Activated gamma-delta T cell (primary cell): ENCODE measurements around the gene FAM170B.
A peak's percentile ranks its signal among the peaks of the same experiment; 100 is the strongest.

Experiments used
- DNase-seq: peaks from one replicate; lab custom pipeline; 2025; lab: John Stamatoyannopoulos, UW

The FAM170B gene

GRCh38 chr10:49123981-49124950 lies 9.6 kb downstream of the FAM170B start:
- DNase-seq = no peak

GRCh38 chr10:49120911-49121310 lies 12.9 kb downstream of the FAM170B start:
- no peak for DNase-seq

GRCh38 chr10:49119746-49120145 lies 14.1 kb downstream of the FAM170B start:
- DNase-seq = no peak

DNA sequence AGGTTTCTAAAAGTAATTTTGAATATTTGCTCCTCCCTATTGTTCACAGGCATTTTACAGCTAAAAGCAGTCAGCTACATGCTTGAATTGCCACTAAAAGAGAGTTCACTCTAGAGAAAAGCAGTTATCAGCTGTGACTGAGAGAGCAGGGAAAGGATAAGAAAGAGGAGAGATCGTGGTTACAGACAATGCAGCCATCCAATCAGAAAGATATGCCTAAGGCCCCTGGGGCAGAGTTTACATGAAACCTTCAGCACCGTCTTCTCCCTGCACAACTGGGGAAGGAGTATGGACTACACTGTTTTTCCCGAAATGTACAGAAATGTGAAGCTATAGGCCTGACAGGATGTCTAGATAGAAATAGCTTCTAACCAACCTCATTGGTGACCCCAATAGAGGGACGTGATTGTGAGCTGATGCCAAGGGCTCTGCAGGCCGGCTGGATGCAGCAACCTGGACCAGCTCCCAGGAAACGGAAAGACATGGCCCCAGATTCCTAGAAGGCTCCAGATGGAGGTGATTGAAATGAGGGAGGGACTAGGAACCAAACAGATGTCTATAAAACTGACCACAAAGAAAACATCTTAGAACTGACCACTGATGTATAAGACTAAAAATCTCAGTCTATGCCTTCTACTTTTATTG lies 15.3 kb downstream of the FAM170B start:
- no peak for DNase-seq

DNA sequence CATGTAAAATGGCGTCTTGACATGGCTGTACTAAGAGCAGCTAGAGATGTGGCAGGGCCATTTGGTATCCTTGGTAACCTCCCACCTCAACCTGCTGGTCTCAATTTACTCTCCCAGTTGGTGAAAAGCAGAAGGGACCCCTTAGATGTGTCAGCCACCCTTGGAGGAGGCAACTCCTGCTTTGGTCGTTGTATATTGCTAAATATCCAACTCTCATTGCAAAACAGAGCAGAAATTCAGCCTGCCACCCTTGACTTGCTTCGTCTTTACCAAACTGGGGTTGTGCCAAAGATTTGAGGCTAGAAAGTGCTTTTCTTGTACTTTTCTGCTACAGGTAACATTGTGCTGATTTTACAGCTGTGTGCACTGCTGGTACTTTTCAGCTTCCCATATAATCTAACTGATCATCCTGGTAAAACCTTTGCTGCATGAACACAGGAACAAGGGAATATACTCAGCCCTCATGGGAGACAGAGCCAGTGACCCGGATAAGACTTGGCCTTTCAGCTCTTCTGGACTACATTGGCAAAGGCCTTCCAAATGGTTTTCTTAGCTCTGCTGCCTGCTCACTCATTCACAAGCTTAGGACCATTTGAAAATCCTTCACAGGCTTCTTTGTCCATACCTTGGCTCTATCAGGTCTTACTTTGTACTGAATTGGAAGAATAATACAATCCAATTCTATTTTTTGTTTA lies 16.3 kb downstream of the FAM170B start:
- no peak for DNase-seq

DNA sequence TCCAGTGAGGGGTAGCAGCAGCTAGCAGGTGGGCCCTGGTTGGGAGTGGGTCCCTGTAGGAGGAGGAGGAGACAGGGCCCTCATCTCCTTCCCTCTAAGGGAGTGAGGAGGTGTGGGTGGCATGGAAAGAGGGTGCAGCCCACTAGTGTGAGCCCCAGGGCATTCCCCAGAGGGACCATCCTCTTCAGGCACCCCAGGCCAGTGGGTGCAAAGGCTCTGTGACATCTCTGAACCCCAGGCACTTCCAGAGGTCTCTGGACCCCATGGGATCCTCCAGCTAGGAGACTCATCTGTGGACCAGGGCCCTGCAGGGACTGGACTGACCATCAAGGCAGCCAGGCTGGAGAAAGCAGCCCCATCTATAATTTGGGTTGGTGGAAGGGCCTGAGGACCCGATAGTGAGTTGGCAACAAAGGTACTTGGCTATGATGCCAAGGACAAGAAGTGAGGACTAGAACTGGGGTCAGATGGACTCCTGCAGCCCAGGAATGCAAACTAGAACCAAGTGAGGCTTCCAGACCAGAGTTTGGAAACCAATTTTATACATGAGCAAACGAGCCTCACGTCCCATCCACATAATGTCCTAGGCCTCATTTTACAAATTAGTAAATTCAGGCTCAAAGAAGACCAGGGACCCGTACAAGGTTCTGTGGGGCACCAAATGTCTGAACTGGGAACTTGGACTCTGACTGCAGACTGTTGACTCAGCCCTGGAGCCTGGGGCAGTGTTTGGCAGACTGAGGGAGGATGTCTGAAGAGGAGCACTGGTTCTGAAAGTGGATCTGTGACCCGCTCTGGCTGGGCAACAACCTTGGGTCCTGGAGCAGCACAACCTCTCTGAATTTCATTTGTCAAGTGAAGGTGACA lies 17.1 kb downstream of the FAM170B start:
- no peak for DNase-seq

GRCh38 chr10:49115796-49116508 lies 17.9 kb downstream of the FAM170B start:
- DNase-seq = no peak

DNA sequence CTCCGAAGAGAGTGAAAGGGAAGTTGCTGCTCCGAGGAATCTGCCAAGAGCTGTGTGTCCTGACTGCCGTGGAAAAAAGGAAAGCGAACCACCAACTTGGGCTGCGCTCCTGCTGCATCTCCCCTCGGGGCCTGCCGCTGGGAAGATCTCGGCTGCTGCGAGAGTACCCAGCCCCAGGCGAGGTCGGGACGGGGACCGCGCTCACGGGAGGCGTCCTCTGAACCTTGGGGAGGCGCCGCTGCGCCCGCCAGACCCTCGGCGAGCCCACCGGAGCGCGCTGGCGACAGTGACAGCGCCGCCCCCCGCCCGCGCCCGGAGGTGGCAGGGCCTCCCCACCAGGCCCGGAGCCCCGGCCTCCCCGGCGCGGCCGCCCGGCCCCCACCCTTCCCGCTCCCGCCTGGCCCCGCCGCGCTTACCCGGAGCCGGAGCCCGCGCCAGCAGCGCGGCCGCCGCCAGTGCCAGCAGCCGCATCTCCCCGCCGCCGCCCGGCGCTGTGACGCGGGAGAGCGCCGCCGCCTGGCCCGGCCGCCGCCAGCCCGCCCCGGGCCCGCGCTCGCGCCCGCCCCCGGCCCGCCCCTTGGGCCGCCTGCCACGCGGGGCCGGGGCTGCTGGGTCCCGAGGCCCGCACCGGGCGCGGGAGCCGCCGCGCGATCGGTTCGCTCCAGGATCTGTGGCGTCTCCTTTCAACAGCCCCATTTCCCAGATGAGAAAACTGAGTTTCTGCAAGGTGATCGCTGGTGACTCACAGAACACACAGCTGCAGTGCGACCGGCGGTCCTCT lies 18.6 kb downstream of the FAM170B start, which contains the start of gene VSTM4:
Gene VSTM4 (minus strand): TSS at position 508 of the 781 bp plus-strand sequence. CDS start 37 bp downstream, at position 471.
- peak; percentile 17 for DNase-seq

DNA sequence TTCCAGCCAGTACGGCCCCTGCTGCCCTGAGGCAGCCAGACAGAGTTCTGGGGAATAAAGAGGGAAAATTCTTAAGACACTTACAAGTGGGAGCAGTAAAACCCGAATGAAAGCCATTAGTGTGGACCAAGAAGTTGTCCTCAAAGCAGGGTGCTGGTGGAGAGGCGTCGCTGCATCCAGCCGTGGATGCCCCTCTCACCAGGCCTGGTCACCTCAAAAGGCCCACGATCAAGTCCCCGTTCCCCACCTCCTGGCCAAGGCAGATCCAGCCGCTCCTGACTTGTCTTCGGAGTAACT lies 19.2 kb downstream of the FAM170B start:
- no peak for DNase-seq

DNA sequence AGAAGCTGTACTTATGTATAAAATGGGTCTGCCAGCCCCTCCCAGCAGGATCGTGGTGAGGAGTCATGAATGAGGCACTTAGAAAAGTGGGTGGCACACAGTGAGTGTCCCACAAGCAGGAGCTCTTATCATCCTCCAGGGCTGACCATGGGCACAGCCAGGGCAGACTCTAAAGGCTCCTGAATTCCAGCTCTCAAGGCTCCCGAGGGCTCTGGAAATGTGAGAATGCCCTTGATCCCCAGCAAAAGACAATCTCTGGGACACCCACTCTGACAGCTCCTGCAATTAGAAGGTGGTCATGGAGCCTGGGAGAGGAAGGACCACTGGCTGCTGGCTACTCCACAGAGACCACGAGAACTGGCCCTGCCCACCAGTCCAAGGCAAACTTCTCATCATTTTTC lies 20.1 kb downstream of the FAM170B start:
- no peak for DNase-seq

DNA sequence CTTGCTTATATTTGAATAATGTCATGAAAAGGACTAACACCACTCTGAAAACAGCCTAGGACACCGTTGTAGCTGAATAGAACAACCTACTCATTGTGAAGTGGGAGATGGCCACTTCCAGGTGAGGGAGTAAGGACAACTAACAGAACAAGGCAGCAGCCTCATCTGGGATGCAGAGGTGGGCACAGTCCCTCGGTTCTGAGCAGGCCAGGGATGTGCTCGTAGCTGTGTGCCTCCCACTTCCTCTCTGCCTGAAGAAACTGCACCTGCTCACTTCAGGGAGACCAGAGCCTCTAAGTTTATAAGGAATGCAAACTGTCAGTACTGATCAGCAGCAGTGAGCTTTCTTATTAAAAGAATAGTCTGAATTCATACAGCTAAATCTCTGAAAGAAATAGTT lies 21.0 kb downstream of the FAM170B start:
- DNase-seq = no peak

GRCh38 chr10:49112098-49112497 lies 21.7 kb downstream of the FAM170B start:
- DNase-seq = no peak

GRCh38 chr10:49111320-49111698 lies 22.5 kb downstream of the FAM170B start:
- no peak for DNase-seq

DNA sequence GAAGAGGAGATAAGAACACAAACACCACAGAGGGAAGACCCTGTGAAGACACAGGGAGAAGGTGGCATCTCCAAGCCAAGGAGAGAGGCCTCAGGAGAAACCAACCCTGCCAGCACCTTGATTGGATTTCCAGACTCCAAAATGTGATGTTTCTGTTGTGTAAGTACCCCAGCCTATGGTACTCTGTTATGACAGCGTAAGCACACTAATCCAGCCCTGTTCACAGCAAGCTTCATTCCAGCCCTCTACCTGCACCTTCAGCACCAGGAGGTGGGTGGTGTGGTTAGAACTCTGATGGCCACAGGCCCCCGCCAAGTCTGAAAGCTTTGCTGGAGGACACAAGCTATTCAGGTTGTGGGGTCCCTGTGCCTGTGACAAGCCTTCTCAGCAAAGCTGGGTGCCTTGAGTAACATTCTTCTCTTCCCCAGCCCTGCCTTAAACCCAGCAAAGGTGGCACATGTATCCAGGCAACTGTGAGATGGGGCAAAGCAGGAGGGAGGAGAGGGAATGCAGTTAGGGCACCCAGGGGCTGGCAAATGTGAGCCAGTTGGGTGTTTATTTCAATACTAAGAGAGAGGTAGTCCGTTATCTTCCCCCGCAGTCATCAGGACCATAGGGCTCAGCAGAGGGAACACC lies 23.0 kb downstream of the FAM170B start:
- DNase-seq = no peak

- no peak for DNase-seq
Measured at GRCh38 chr10:49109669-49110340, 24.0 kb downstream of the FAM170B start.

GRCh38 chr10:49108656-49109055 lies 25.2 kb downstream of the FAM170B start:
- no peak for DNase-seq

GRCh38 chr10:49107887-49108267 lies 25.9 kb downstream of the FAM170B start:
- DNase-seq = no peak

DNA sequence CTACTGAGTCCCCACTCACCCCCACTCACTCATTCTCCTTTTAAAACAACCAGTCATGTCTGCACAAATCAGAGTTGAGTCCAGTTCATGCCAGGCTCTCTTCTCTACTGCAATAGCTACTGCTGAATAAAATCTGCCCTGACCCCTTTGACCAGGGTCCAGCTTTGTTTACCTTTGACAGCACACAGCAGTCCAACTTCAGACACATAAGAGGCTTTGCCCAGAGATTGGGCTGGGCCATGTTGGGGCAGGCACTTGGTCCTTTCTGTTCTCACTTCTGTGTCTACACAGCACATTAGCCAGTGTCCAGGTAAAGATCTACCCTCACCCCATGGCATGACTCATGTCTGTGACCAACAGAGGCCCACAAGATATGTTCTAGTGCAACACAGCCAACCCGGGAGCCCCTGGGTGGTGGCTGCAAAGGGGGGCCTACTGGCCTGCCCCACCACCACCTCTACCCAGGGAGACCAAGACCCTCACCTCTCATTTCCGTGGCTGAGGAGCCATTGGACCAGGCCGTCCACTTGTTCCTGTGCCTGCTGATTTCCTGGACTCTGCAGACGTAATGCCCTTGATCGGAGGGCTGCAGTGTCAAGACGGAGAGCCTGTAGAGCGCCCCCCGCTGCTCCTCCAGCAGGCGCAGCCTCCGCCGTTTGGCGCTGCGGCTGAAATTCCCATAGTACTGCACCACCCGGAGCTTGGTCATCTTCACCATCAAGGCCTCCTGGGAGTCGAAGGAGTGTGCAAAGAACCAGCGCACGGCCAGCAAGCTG lies 26.5 kb downstream of the FAM170B start:
- DNase-seq = no peak
